T47D (cell line): Measurements from ENCODE around the gene LYPD6B.

Source experiments
- DNase-seq, 2 experiments: peaks; one replicate each; pipeline versions ENCODE4 v3.0.0 to v3.0.0-alpha.2; 2011 to 2012; ENCODE audit warnings: low read depth in 1 of 2, low spot score in 1 of 2
- JUND ChIP-seq: IDR thresholded peaks from 2 replicates; pipeline ENCODE4 v1.6.1; 2012; ENCODE audit warnings: low read depth
- in situ Hi-C: cut with HindIII; loops from 2 replicates; pipeline ENCODE4 v1.10.0; 2016; ENCODE audit warnings: low sequenced_read_pairs, low pct_unique_long_range_greater_than_20kb

LYPD6B gene

GRCh38 chr2:149170911-149171310 lies 132.4 kb downstream of the LYPD6B start:
- in situ Hi-C loops, result no loop called here
- no peak for DNase-seq
- no peak for TF ChIP-seq JUND

- in situ Hi-C loops, result no loop called here
- DNase-seq, result no peak
- no peak for TF ChIP-seq JUND
Measured at GRCh38 chr2:149173220-149173619, 134.7 kb downstream of the LYPD6B start.

- in situ Hi-C loops, result no loop called here
- no peak for TF ChIP-seq JUND
- DNase-seq, result no peak
Measured at GRCh38 chr2:149175956-149176355, 137.5 kb downstream of the LYPD6B start.

- no peak for DNase-seq
- in situ Hi-C loops, result no loop called here
- TF ChIP-seq JUND, result no peak
Measured at GRCh38 chr2:149178612-149179011, 140.1 kb downstream of the LYPD6B start.

DNA sequence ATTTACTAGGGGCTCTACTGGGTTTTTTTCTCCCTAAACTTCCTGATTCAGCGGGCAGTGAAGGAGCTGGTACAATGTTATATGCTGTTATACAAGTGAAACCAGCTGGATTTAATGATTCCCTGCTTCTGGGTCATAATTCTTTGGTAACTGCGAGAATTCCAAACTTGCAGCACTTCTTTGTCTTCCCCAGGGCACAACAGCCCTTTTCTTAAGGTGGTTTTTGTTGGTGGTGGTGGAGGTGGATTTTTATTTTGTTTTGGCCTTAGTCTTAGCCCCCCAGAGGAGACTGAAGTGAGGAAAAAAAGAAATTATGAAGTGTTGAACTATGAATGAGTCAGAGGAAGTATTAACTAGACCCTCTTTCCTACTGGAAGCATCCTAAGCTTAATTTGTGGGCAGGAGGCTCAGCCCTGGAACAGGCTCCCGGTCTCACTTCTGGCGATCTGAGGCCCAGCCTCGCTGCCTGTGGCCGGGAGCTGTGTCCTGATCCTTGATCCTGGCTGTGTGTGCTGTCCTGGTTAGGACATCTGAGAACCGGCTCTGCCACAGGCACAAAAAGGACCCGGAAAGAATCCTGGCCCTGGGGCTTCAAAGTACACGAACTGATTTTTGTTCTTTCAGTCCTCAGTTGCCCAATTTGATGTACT lies 141.9 kb downstream of the LYPD6B start:
- no peak for TF ChIP-seq JUND
- in situ Hi-C loops, result no loop called here
- DNase-seq, result peak in 1 of 2 experiments; percentile 27

- no peak for TF ChIP-seq JUND
- in situ Hi-C loops, result no loop called here
Measured at GRCh38 chr2:149183187-149183586, 144.7 kb downstream of the LYPD6B start.

GRCh38 chr2:149184991-149185390 lies 146.5 kb downstream of the LYPD6B start:
- TF ChIP-seq JUND, result no peak
- in situ Hi-C loops, result no loop called here
- no peak for DNase-seq

More at GRCh38 chr2:149183187-149183586, 144.7 kb downstream of the LYPD6B start:
- DNase-seq, result no peak

DNA sequence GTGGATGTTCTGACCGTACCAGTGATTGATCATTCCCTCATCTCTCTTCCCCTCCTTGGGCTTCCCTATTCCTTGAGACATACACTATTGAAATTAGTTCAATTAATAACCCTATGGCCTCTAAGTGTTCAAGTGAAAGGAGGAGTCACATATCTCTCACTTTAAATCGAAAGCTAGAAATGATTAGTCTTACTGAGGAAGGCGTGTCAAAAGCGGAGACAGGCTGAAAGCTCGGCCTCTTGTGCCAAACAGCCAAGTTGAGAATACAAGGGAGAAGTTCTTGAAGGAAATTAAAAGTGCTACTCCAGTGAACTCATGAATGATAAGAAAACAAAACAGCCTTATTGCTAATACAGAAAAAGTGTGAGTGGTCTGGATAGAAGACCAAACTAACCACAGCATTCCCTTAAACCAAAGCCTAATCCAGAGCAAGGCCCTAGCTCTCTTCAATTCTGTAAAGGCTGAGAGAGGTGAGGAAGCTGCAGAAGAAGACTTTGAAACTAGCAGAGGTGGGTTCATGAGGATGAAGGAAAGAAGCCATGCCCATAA lies 147.5 kb downstream of the LYPD6B start:
- DNase-seq, result no peak
- TF ChIP-seq JUND, result no peak
- in situ Hi-C loops, result no loop called here

DNA sequence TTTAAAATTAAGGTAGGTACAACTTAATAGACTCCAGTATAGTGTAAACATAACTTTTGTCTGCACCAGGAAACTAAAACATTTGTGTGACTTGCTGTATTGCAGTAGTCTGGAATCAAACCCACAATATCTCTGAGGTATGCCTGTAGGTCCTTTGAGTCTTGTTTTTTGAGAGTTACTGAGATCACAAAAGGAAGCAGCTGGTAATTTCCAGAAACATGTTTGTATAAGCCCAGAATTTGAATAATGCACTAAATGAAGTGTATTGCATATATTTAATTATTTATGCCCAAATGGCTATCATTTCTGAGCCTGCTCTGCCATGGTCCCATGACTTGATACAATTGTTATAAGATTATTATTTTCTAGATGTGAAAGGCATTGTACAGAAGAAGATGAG lies 148.6 kb downstream of the LYPD6B start:
- in situ Hi-C loops, result no loop called here
- TF ChIP-seq JUND, result no peak
- DNase-seq, result no peak

DNA sequence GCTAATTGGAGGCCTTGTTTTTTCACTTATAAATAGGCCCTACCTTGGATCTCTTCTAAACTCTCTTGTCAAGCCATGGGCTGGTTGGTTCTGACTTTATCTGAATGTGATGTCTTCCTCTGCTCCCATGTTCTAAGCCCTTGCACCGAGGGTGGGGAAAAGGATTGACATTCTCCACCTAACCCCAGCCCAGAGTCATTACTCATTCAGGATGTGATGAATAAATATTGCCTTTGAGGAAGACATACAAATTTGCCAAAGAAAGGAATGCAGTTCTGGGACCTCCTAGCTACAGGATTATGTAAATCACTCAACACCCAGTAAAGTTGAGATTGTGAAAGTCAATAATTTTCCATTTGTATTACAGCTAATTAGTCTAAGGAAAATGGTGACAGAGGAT lies 149.8 kb downstream of the LYPD6B start:
- TF ChIP-seq JUND, result no peak
- in situ Hi-C loops, result no loop called here
- no peak for DNase-seq

GRCh38 chr2:149189769-149190168 lies 151.3 kb downstream of the LYPD6B start:
- in situ Hi-C loops, result no loop called here
- TF ChIP-seq JUND, result no peak
- no peak for DNase-seq

DNA sequence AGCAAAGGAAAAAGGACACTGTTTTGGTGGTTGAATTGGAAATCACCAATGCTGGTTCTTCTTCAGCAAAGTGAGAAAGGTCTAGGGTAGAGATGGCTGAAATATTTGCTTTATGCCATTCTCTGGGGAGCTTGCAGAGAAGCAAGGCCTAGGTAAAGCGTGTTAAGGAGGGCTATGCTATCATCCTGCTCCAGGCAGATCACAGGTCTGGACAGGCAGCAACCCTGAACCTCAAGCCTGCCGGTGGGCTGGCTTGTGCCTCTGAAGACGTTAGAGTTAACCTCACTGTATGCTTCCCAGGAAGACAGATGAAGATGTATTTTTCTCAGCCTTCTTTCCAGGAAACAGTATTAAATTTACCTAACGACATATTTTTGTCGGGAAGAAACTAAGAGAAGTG lies 153.4 kb downstream of the LYPD6B start:
- no peak for DNase-seq
- in situ Hi-C loops, result no loop called here
- no peak for TF ChIP-seq JUND

- no peak for DNase-seq
- in situ Hi-C loops, result no loop called here
- TF ChIP-seq JUND, result no peak
Measured at GRCh38 chr2:149192427-149192826, 153.9 kb downstream of the LYPD6B start.

GRCh38 chr2:149200109-149200520 lies 161.6 kb downstream of the LYPD6B start:
- TF ChIP-seq JUND, result no peak
- no peak for DNase-seq
- in situ Hi-C loops, result no loop called here
